HG03196 (cell line): Measurements from ENCODE around the gene EPHA6.
"Not testable (repeated sequence)": the region's sequence is repeated elsewhere in the genome, so short reads cannot be mapped to it uniquely, and the experiment has no call there.

Experiments used
- ATAC-seq: cut with Tn5 transposase; IDR thresholded peaks from one replicate; pipeline ENCODE4 v1.9.1; 2021; ENCODE audit not compliant: unreplicated experiment

The EPHA6 gene

DNA sequence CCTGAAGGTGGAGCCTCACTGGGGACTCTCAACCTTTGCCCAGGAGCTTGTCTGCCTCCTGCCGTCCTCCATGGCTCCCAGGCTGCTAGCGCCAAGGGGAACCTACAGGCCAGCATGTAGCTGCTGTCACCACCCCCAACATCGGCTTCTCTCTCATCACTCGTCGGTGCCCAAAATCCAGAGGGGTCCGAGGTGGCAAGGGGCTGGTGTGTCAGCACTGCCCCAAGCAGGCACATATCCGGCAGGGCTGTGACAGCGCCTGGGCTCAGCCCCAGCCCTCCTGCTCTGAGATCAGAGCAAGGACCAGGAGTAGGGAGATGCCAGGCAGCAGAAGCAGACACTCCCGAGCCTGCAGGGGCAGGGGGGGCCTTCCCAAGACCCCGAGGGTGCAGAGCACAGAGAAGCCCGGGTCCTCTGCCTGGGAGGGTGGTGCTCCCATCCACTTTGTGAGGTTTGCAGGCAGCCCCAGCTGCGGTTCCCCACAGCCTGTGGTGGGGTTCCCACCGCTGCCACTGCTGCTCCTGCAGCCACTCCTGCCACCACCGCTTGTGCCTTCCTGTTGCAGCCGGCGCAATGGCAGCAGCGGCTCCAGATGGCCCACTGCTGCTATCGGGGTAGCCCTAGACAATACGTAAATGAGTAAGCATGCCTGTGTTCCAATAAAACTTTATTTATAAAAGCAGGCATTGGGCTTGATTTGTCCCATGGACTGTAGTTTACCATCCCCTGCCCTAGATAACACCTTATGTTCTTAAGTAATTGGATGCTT is 451.0 kb downstream of the EPHA6 start:
- no peak for ATAC-seq

DNA sequence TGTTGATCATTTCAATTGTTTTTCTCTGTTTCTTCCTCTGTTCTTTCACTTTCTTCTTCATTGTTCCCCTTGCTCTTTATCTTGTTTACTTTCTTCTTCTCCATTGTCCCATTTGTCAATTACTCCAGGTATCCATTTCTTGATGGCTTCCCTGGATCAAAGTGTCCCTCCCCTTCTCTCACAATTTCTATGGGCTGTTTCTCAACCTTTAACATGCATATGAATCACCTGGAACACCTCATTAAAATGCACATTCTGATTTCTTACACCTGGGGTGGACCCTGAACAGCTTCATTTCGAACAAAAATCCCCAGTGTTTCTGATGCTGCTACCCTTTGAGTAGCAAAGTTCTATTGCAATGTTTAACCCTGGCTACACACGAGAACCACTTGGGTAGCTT is 454.8 kb downstream of the EPHA6 start:
- no peak for ATAC-seq

DNA sequence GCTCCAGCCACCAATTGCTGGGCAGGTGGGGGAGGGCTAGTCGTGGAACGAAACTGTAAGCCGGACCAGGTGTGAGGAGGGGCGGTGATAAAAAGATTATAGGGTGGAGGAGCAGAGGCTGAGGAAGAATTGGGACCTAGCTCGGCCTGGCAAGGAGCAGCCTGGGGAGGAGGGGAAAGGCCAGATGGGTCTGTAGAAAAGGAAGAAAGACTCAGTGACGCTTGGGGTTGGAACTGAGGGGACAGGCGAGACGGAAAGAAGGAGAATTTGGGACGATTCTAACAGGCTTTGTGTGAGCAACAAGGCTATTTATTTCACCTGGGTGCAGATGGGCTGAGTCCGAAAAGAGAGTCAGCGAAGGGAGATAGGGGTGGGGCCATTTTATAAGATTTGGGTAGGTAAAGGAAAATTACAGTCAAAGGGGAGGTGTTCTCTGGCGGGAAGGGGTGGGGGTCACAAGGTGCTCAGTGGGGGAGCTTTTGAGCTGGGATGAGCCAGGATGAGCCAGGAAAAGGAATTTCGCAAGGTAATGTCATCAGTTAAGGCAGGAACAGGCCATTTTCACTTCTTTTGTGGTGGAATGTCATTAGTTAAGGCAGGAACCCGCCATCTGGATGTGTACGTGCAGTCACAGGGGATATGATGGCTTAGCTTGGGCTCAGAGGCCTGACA is 462.6 kb downstream of the EPHA6 start:
- not testable (repeated sequence) for ATAC-seq

- no peak for ATAC-seq
Measured at GRCh38 chr3:97277708-97278107, 463.3 kb downstream of the EPHA6 start.

- ATAC-seq: no peak
Measured at GRCh38 chr3:97278506-97278905, 464.1 kb downstream of the EPHA6 start.

GRCh38 chr3:97291901-97292300 is 477.5 kb downstream of the EPHA6 start:
- no peak for ATAC-seq

- no peak for ATAC-seq
Measured at GRCh38 chr3:97293596-97294131, 479.3 kb downstream of the EPHA6 start.

DNA sequence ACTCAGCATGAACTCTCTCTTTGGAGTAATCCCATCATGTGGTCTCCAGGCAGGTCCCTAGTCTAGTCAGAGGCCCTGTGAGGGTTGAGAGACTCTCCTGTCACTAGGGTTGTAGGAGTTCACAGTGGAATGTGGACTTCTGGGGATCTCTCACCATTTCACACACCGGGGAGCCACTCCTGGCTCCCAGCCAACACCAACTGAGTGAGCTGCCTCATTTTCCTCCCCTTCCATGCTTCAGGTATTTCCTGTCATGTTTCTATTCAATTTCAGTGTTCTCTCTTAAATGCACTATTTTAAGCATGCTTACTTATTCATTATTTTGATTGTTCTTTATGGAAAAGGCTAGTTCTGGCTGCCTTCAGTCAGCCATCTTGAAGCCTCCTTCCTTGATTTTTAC is 482.6 kb downstream of the EPHA6 start:
- no peak for ATAC-seq

DNA sequence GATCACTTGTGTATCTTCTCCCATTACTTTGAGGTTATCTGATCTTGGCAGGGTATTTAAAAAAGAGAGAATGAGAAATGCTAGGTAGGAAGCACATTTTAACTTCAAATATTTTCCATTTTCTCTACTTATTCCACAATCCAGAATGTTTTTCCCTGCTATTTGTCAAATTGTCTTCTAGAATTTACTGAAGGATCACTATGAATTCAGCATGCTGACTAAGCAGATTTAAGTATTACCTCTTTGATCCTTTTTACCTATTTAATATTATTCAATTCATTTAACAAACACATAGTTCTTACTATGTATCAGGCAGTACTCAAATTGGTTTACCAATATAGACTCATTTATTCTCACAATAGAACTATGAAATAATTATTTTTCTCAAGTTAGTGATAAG is 486.7 kb downstream of the EPHA6 start:
- ATAC-seq: no peak

DNA sequence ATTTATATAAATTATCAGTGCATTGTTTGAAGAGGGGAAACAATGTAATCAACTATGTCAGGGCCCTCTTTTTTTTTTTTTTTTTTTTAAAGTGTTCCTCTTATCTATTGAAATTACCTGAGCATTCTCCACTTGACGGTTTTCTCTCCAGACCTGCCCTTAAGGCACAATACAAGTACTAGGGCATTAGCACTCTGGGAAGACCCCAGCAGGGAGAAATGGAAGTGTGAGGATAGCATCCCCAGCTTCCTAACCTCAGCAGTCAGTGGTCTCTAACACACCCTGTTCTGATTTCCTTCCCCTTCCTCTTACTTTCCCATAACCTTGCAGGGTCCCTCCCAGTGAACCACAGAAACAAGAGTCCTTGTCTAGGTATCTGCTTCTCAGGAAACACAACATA is 491.8 kb downstream of the EPHA6 start:
- no peak for ATAC-seq

- no peak for ATAC-seq
Measured at GRCh38 chr3:97338375-97338774, 524.0 kb downstream of the EPHA6 start.

- no peak for ATAC-seq
Measured at GRCh38 chr3:97340940-97341339, 526.5 kb downstream of the EPHA6 start.

GRCh38 chr3:97347780-97348179 is 533.4 kb downstream of the EPHA6 start:
- no peak for ATAC-seq

DNA sequence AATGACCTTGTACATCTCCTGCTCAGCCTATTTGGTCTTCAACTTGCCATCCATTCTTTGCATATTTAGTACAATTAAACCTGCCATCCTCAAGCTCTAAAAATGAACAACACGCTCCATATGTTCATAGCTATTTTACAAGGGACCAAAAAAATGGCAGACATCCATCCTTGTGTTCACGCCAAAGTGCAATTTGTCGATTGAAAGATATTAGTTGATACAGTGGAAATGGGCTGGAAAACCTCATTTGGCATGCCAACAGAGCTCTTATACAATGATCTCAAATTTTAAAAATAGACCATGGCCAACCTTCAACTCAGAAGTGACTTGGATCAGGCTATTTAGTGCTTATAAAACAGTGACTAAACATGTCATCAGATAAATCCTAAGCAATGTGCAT is 536.6 kb downstream of the EPHA6 start:
- ATAC-seq: no peak

- no peak for ATAC-seq
Measured at GRCh38 chr3:97353176-97353575, 538.8 kb downstream of the EPHA6 start.

- no peak for ATAC-seq
Measured at GRCh38 chr3:97359977-97360376, 545.6 kb downstream of the EPHA6 start.

DNA sequence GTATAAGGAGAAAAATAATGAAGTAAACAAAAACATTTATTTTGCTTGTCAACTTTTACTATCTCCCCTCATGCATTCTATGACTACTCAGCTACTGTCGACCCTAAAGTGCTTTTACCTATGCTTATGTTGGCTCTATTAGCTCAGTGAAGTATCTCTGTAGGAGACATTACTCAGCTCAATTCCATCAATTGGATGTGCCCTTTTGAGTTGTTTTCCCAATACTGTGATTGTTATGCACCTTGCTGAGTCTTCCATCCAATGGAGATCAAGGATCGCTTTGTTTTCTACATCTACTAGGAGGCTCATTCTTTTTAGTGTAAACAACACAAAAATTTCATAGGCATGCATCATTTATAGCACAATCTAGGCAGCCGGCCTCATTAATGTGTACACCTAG is 546.4 kb downstream of the EPHA6 start:
- ATAC-seq: no peak

- ATAC-seq: no peak
Measured at GRCh38 chr3:97384583-97384982, 570.2 kb downstream of the EPHA6 start.

DNA sequence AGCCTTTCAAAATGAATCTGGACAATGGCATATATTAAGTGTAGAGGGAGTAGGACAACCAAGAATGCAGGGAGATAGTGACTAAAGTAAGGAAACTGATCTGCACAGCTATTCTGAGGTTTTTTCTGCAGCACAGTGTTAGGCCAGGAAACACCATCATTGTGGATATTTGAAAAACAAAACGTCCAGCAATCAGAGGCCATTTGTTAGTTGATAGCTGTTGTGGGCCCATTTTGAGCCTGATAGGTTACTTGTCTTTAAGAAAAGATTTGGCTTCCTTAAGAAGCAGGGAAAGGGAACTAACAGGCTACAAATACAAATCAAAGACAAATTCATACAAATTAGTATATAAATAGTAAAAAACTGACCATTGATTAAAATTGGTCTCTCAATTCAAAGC is 574.4 kb downstream of the EPHA6 start:
- no peak for ATAC-seq

DNA sequence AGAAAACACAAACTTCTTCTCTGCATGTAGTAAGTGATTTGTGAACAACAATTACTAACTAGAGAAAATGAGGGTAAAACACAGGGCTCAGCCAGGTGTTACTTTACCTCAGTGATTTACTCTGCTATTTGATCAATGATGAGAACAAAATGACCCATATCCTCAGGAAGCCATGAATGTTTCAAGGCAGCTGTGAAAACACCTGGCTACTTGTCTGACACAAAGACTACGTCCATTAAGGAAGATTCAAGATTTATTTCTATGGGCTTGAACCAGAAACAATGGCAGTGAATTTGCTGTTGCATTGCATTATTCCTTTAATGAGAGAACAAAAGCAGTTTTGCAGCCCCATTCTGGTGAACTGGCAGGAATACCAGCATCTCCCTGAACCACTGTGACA is 575.5 kb downstream of the EPHA6 start:
- ATAC-seq: no peak

- no peak for ATAC-seq
Measured at GRCh38 chr3:97391167-97391566, 576.8 kb downstream of the EPHA6 start.

DNA sequence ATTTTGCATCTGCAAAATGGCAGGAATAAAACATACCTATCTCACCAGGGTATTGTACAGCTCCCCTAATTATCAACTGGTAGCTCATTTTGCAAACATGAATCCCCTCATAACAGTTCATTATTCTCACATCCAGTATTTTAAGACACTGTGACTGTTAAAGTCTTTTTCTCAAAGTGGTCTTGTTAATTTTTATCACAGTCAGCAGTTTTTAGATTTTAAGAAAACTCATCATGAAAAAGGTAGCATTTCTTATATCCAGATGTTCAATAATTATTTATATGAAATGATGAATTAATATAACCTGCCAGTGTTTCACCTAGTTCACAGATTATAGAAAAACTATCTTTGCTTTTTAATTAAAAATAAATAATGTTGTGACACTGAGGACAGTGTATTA is 595.2 kb downstream of the EPHA6 start:
- ATAC-seq: no peak
